Spinal cord (tissue), 10 donors: ENCODE results near the gene POC1A. TPM values are rescaled to one million over a fixed set of nuclear protein-coding genes. Genes with fewer than 3 reads are reported as not detected.

ENCODE experiments used
- DNase-seq, 6 donors: peaks; one replicate each; pipeline versions ENCODE4 v3.0.0 to v3.0.0-alpha.2; 2013 to 2015; ENCODE audit warnings: low spot score in 6 of 6, low read depth in 4 of 6
- H3K27ac ChIP-seq: one replicate; pipeline ENCODE4 v1.5.1; 2013; ENCODE audit warnings: low read depth, low read length, control low read depth
- H3K27me3 ChIP-seq: one replicate; pipeline ENCODE4 v1.6.1; 2013; ENCODE audit warnings: low read length; ENCODE audit not compliant: control insufficient read depth, insufficient read depth
- H3K36me3 ChIP-seq: one replicate; pipeline ENCODE4 v1.6.1; 2013; ENCODE audit warnings: low read length; ENCODE audit not compliant: control insufficient read depth, insufficient read depth
- H3K4me1 ChIP-seq: one replicate; pipeline ENCODE4 v1.6.1; 2013; ENCODE audit warnings: low read length; ENCODE audit not compliant: control insufficient read depth, insufficient read depth
- H3K4me3 ChIP-seq: one replicate; pipeline ENCODE4 v1.5.1; 2013; ENCODE audit warnings: low read depth, low read length, control low read depth
- H3K9me3 ChIP-seq: one replicate; pipeline ENCODE4 v1.6.1; 2013; ENCODE audit warnings: low read length; ENCODE audit not compliant: control insufficient read depth, insufficient read depth
- WGBS: methylation state at CpG from one replicate; pipeline ENCODE4 v1.1.5; 2013; ENCODE audit warnings: missing lambda C conversion rate; ENCODE audit not compliant: insufficient coverage; 5-methylcytosine and 5-hydroxymethylcytosine counted together
- polyA plus RNA-seq, 2 donors: library from polyadenylated mRNA; unstranded; fragments of 120-200 nt; gene quantifications; one replicate each; pipeline ENCODE4 v1.2.1, GENCODE V29; 2013; ENCODE audit not compliant: insufficient read length in 2 of 2
- total RNA-seq, 2 donors: library from RNA; depleted of rRNA in 1 of 2; stranded (reverse); fragments of 120-200 nt in 1 of 2; fragments of >200 nt in 1 of 2; gene quantifications; one replicate each; pipeline versions ENCODE4 v1.2.3 to v1.2.4, GENCODE V29; 2013 to 2014
- donor health status: healthy.

The POC1A gene
- total and polyA plus RNA-seq, 4 donors = 3.9 to 8.5 (median 6.2) TPM

DNA sequence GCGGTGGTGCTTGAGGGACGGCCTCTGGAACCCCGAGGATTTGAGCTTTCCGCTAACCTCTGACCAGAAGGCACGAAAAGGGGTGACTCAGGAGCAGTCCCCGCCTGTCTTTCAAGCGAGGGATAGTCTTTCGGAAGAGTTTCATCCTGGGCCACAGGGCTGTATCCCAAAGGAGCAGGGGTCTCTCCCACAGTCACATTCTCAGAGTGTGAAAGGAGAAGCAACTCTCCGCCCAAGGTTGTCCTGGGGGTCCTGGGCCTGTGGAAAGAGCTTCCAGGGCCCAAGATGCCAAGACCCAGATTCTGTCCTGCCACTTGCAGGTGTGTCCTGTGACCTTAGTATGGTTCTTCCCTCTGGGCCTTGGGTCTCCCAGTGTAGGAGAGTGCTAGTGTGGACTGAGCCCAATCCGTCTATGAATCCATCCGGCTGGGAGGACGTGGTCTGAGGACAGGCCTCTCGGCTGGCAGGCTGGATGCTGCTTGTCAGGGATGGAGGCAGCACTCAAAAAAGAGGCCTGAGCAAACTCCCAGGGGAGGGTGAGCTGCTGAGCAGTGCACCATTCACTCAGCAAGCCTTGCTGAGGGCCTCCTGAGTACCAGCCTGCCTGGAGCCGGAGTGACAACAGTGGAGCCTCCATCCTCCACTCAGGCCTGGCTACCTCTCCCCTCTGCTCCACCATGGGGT lies 96.3 kb downstream of the POC1A start:
- H3K4me3 ChIP-seq = peak overlapping the region; percentile 73
- 70% methylated on average over 13 of the region's 14 CpGs for WGBS
- no peaks in the 10 kb centered on the region for H3K9me3 ChIP-seq
- DNase-seq = no peak
- peak overlapping the region; percentile 22 for H3K27ac ChIP-seq
- no peaks in the 10 kb centered on the region for H3K27me3 ChIP-seq
- peaks cover 17% of the 10 kb centered on the region for H3K36me3 ChIP-seq
- H3K4me1 ChIP-seq = peaks cover 55% of the 10 kb centered on the region

DNA sequence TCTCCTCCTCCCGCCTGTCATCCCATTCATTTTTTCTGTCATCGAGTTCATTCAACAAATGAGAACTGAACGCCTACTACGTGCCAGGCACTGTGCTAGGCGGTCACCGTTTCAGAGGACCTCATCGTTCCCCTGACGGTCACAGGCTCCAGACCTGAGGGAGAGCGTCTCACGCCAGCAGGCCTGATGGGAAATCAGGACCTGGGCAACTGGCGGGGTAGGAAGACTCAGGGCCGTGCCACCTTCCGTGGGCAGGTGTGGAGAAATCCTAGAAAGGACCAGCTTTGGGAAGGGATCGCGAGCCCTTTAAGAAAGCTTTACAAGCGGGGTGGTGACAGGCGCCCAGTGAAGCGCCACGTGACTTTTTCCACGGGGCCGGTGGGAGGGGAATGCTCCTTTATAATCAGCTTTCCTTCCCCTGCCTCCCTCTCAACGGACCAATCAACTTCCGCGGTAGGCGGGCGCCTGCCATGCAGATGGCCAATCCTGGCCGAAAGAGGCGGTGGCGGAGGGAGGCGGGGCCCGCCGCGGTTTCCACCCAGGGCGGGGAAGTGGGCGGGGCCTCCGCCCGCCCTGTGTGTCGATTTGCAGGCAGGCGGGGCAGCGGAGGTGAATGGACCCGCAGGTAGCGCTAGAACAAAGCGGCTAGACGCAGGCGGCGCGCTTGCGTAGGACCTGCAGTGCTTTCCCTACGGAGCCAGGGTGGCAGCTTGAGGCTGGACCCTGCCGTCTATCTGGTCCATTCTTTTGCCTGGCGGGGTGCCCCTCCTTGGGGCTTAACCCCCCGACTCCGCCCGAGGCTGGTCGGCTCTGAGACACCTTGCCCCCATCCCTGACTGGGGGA lies 97.0 kb downstream of the POC1A start:
- WGBS = under 1% methylated on average over 48 of the region's 55 CpGs
- H3K9me3 ChIP-seq = no peaks in the 10 kb centered on the region
- H3K27ac ChIP-seq = peak overlapping the region; percentile 87

DNA sequence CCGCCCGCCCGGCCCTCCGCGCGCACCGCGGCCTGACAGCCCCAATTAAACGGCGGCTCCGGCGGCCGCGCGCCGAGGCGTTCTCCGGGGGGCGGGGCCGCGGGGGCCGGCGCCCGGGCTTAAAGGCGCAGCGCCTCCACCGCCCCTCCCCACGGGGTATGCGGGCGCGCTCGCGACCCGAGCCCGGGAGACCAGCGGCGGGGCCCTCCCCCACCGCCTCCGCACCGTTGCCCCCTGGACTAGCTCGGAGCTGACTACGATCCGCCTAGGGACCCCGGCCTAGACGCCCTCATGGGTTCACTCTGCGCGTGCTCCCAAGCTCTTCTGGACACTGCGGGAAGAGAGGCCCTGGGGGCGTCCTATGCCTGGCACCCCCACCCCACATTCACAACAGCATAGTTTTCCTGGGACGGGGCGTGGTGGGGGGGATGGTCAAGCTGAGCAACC lies 97.7 kb downstream of the POC1A start, which contains the start of gene DUSP7:
Gene DUSP7 (minus strand): TSS at position 51 of the 447 bp plus-strand sequence. CDS start 205 bp downstream, outside the sequence.
- H3K27ac ChIP-seq = peak within 1 kb of the TSS; percentile 87
- DNase-seq = peak in 3 of 6 donors; percentile 77 to 94 (median 91)
- H3K4me3 ChIP-seq = peak within 1 kb of the TSS; percentile 82
- H3K9me3 ChIP-seq = no peaks in the 10 kb centered on the region
- H3K27me3 ChIP-seq = no peaks in the 10 kb centered on the region
- H3K4me1 ChIP-seq = peaks cover 64% of the 10 kb centered on the region
- peaks cover 31% of the 10 kb centered on the region for H3K36me3 ChIP-seq
- 0% methylated on average over 48 of the region's 51 CpGs for WGBS

More for the DNA sequence above, 97.0 kb downstream of the POC1A start:
- Histone ChIP-seq H3K27me3 (no peaks in the 10 kb centered on the region), H3K36me3 (peaks cover 25% of the 10 kb centered on the region), H3K4me1 (peaks cover 57% of the 10 kb centered on the region), H3K4me3 (peak overlapping the region; percentile 73)
- peak; percentile 91 to 100 (median 98) for DNase-seq

DNA sequence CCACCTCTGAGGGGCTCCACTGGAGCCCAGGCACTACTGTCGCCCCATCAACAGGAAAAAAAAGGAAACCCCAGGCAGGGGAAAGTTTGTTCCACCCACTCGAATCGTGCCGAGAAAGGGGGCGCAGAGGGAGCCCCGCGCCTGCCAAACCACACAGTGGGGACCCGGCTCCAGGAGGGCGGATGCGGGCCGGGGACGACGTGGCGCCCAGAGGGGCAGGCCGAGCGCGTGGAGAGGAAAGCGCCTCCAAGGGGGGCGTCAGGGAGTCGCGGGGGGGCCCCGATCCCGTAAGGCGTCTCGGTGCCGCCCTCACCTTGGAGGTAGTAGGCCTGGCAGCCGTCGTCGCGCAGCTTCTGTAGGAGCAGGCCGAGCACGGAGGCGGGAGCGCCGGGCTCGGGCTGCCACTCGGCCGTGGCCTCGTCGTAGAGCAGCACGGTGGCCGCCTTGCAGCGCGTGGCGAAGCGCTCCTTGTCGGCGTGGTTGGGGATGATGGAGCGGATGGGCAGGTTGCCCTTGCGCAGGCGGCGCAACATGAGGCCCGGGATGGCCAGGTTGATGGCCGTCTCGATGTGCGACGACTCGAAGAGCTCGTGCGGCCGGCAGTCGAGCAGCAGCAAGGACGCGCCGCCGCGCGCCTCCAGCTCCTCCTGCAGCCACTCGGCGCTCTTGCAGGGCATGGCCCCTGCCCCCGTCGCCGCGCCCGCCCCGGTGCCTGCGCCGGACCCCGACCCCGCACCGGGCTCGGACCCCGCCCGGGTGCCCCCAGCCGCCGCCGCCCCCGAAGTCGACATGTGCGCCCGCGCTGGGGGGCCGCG lies 98.5 kb downstream of the POC1A start:
- under 1% methylated on average over 94 of the region's 94 CpGs for WGBS
- no peaks in the 10 kb centered on the region for H3K27me3 ChIP-seq
- H3K4me3 ChIP-seq = peak overlapping the region; percentile 82
- H3K4me1 ChIP-seq = peaks cover 68% of the 10 kb centered on the region
- DNase-seq = peak in 2 of 6 donors; percentile 65 to 67
- no peaks in the 10 kb centered on the region for H3K9me3 ChIP-seq
- peaks cover 39% of the 10 kb centered on the region for H3K36me3 ChIP-seq
- peak overlapping the region; percentile 85 for H3K27ac ChIP-seq

DNA sequence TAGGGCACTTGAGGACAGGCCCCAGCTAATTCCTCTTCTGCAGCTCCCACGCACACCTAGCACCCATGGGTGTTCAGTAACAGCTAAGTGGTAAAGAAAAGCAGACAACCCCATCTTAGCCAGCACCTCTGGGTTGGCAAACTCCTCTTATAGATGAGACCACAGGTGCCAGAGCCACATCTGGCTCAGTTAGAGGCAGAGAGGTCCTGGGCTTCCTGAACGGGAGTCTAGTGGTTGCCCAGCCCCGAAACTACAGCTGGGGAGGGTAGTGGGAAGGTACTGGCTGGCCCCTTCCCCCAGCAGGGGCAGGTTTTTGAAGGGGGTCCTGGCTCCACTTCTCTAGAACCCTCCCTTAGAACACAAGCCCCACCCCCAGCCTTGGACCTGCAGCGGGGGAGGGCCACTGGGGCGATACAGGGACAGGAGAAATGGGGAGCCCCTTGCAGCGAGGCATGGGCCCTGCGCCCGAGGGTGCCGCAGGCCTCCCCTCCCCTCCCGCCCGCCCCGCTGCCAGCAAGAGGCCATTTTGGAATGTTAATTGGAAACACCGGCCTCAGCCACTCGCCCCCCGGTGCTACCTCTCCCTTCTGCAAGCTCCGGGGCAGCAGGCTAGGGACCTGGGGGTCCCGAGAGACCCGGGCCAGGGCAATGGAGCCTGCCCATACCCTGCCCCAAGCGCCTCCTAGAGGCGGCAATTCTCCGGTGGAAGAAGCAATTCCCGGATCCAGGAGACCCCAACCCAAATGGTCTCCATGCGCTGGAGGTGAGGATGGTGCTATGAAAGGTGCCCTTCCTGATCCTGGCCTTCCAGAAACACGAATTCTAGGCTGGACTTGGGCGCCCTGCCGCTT lies 99.3 kb downstream of the POC1A start:
- H3K36me3 ChIP-seq = peaks cover 46% of the 10 kb centered on the region
- H3K4me3 ChIP-seq = peak overlapping the region; percentile 82
- H3K4me1 ChIP-seq = peaks cover 73% of the 10 kb centered on the region
- no peaks in the 10 kb centered on the region for H3K9me3 ChIP-seq
- H3K27me3 ChIP-seq = no peaks in the 10 kb centered on the region
- H3K27ac ChIP-seq = peak overlapping the region; percentile 85
- DNase-seq = peak in 2 of 6 donors; percentile 49 to 51
- WGBS = 5% methylated on average over 19 of the region's 26 CpGs

DNA sequence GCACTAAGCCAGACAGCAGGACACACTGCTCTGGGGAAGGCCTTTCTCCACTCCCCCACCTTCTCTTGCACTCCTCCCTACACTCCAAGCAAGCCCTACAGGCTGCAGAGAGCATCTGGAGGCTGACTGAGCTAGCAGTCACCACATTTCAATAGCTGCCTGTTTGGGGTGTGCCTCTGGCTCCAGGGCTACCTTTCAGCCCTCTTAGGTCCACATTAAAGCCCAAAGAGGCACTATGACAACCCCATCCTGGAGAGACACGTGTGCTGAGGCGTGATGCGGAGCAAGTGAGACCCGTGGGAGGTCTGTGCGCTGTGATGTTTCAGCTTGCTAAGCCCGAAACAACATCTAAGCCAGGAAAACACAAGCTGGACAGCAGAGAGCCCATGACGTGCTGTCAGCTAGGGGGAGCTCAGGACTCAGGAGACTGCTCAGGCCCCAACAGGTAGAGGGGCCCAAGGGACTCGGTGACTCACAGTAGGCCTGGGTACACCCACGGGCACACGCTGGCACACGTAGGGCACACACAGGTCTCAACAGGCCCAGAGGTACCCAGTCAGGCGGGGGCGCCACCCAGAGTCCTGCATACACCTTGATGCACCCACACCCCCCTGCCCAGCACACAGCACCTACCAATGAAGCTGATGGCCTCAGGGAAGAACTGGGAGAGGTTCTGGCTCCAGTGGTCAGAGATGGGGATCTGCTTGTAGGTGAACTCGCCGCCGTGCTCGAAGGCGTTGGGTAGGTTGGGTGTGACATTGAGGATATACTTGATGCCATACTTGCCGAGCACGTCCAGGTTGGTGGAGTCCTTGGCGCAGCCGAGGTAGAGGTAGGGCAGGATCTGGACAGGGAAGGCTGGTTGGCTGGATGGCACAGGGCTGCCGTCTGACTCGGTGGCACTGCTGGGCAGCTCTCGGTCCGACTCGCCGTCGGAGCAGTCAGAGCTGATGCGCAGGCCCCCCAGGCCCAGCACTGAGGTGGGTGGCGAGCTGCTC lies 100.6 kb downstream of the POC1A start:
- Histone ChIP-seq H3K27ac (peak overlapping the region; percentile 20), H3K4me3 (peak overlapping the region; percentile 9), H3K4me1 (peaks cover 83% of the 10 kb centered on the region), H3K36me3 (peaks cover 56% of the 10 kb centered on the region), H3K27me3 (no peaks in the 10 kb centered on the region), H3K9me3 (no peaks in the 10 kb centered on the region)
- no peak for DNase-seq
- 80% methylated on average over 29 of the region's 31 CpGs for WGBS

DNA sequence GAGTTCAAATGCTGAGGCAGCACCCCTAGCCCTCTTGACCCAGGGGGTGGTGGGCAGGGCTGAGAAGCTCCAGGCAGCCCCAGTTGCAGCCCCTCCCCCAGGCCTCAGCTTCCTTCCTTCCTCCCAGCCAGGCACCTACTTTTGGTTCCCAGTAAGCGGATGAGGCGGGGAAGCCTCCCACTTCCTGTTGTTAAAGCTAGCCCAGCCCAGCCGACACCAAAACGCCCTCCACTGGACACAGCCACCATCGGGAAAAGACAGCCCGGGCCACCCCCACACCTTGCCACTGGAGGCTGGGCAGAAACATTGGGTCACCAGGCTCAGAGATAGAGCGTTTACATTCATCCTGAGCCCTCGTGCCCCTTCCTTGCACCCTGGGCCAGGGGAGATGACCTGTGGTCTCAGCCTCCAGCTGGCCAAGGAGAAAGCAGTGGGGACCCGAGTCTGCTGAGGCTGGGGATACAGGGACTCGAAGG lies 101.4 kb downstream of the POC1A start:
- Histone ChIP-seq H3K27me3 (no peaks in the 10 kb centered on the region), H3K4me1 (peaks cover 84% of the 10 kb centered on the region), H3K9me3 (no peaks in the 10 kb centered on the region), H3K4me3 (no peak overlapping the region), H3K27ac (peak overlapping the region; percentile 20), H3K36me3 (peaks cover 64% of the 10 kb centered on the region)
- 36% methylated on average over 10 of the region's 10 CpGs for WGBS
- peak in 1 of 6 donors; percentile 61 for DNase-seq

DNA sequence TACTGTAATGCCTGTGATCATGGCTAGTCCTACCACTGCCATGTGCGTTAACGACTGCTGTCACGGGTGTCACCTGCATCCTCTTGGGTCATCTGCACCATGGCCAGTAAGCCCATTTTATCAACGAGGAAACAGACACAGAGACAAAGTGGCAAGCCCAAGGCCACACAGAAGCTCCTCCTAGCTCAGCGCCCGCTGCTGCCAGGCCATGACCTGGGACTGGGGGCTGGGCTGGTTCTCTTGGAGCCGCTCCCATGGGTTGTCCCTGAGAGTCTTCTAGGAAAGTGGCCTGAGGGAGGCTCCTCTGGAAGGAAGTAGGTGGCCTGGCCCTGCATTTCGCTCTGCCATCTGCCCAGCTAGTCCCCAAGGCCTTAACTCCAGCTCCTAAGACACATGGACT lies 102.8 kb downstream of the POC1A start:
- 96% methylated on average over 7 of the region's 8 CpGs for WGBS
- peaks cover 76% of the 10 kb centered on the region for H3K36me3 ChIP-seq
- H3K9me3 ChIP-seq = no peaks in the 10 kb centered on the region
- no peaks in the 10 kb centered on the region for H3K27me3 ChIP-seq
- no peak for DNase-seq
- no peak overlapping the region for H3K27ac ChIP-seq
- H3K4me1 ChIP-seq = peaks cover 86% of the 10 kb centered on the region
- H3K4me3 ChIP-seq = no peak overlapping the region
